DOHH2 (cell line): ENCODE results near the gene OR2G2.

Source experiments
- H3F3A ChIP-seq: fragments of 200-600 bp; sonication (generic), shearing (Covaris generic); 2 replicates; pipeline ENCODE4 v1.6.0; 2016; ENCODE audit warnings: antibody characterized with exemption, mild to moderate bottlenecking; ENCODE audit not compliant: control insufficient read depth, insufficient read depth
- H3K27ac ChIP-seq: fragments of 200-600 bp; sonication (generic); 2 replicates; pipeline ENCODE4 v1.5.1; 2014; ENCODE audit warnings: low read depth, mild to moderate bottlenecking, low read length, moderate library complexity
- H3K27me3 ChIP-seq: fragments of 200-600 bp; sonication (generic); 2 replicates; pipeline ENCODE4 v1.6.1; 2014; ENCODE audit warnings: mild to moderate bottlenecking, low read length, mixed read lengths; ENCODE audit not compliant: control insufficient read depth
- H3K36me3 ChIP-seq: fragments of 200-600 bp; sonication (generic); 2 replicates; pipeline ENCODE4 v1.6.1; 2014; ENCODE audit warnings: mild to moderate bottlenecking, low read length, moderate library complexity, mixed read lengths; ENCODE audit not compliant: control insufficient read depth
- H3K4me1 ChIP-seq: fragments of 200-600 bp; sonication (generic); 2 replicates; pipeline ENCODE4 v1.6.1; 2014; ENCODE audit warnings: mild to moderate bottlenecking, low read length, mixed read lengths; ENCODE audit not compliant: control insufficient read depth
- H3K4me2 ChIP-seq: fragments of 200-600 bp; sonication (generic); 2 replicates; pipeline ENCODE4 v1.6.0; 2014; ENCODE audit warnings: mild to moderate bottlenecking, low read length, moderate library complexity
- H3K4me3 ChIP-seq: fragments of 200-600 bp; sonication (generic); 2 replicates; pipeline ENCODE4 v1.5.1; 2014; ENCODE audit warnings: mild to moderate bottlenecking, low read length, mixed read lengths
- H3K79me2 ChIP-seq: fragments of 200-600 bp; sonication (generic); 2 replicates; pipeline ENCODE4 v1.6.1; 2014; ENCODE audit warnings: mild to moderate bottlenecking, low read length, mixed read lengths; ENCODE audit not compliant: control insufficient read depth
- H3K9me2 ChIP-seq: fragments of 200-600 bp; sonication (generic); replicated peaks from 2 replicates; pipeline ENCODE4 v1.6.1; 2014; ENCODE audit warnings: mild to moderate bottlenecking, low read length, mixed read lengths; ENCODE audit not compliant: control insufficient read depth
- H3K9me3 ChIP-seq: fragments of 200-600 bp; sonication (generic); 2 replicates; pipeline ENCODE4 v1.6.1; 2014; ENCODE audit warnings: antibody characterized with exemption, low read length, mixed read lengths; ENCODE audit not compliant: control insufficient read depth, insufficient read depth
- H4K20me1 ChIP-seq: fragments of 200-600 bp; sonication (generic); 2 replicates; pipeline ENCODE4 v1.6.0; 2014; ENCODE audit warnings: low read depth, mild to moderate bottlenecking, antibody characterized with exemption, low read length, moderate library complexity; ENCODE audit not compliant: control insufficient read depth, insufficient read depth
- CTCF ChIP-seq: fragments of 200-600 bp; sonication (generic); IDR thresholded peaks from one replicate; pipeline ENCODE4 v1.5.1; 2014; ENCODE audit warnings: antibody characterized with exemption, mild to moderate bottlenecking, low read depth, low read length; ENCODE audit not compliant: poor library complexity, severe bottlenecking
- EZH2phosphoT487 ChIP-seq: fragments of 200-600 bp; sonication (generic); IDR thresholded peaks from 2 replicates; pipeline ENCODE4 v1.6.1; 2017; ENCODE audit warnings: borderline replicate concordance, mild to moderate bottlenecking, antibody characterized with exemption, low read length, moderate library complexity, mixed read lengths

Gene OR2G2

GRCh38 chr1:247576514-247576913 lies 11.6 kb upstream of the OR2G2 start:
- Histone ChIP-seq H3K4me3 (no peak overlapping the region), H3K9me3 (no peaks in the 10 kb centered on the region), H3K4me1 (no peaks in the 10 kb centered on the region), H3K9me2 (no peaks in the 10 kb centered on the region), H4K20me1 (no peaks in the 10 kb centered on the region), H3K36me3 (no peaks in the 10 kb centered on the region), H3F3A (no peaks in the 10 kb centered on the region), H3K27me3 (no peaks in the 10 kb centered on the region), H3K4me2 (no peak overlapping the region), H3K27ac (no peak overlapping the region), H3K79me2 (no peaks in the 10 kb centered on the region)
- peak; percentile 44 for TF ChIP-seq CTCF
- TF ChIP-seq EZH2phosphoT487: no peak

- no peaks in the 10 kb centered on the region for H3K4me1 ChIP-seq
- no peaks in the 10 kb centered on the region for H3K9me3 ChIP-seq
- H3K4me3 ChIP-seq: no peak overlapping the region
- H3F3A ChIP-seq: no peaks in the 10 kb centered on the region
- H3K27me3 ChIP-seq: no peaks in the 10 kb centered on the region
- H4K20me1 ChIP-seq: no peaks in the 10 kb centered on the region
- H3K27ac ChIP-seq: no peak overlapping the region
- no peak for TF ChIP-seq CTCF
- TF ChIP-seq EZH2phosphoT487: no peak
- H3K79me2 ChIP-seq: no peaks in the 10 kb centered on the region
- H3K9me2 ChIP-seq: no peaks in the 10 kb centered on the region
- no peak overlapping the region for H3K4me2 ChIP-seq
- H3K36me3 ChIP-seq: no peaks in the 10 kb centered on the region
Measured at GRCh38 chr1:247578946-247579460, 9.2 kb upstream of the OR2G2 start.

DNA sequence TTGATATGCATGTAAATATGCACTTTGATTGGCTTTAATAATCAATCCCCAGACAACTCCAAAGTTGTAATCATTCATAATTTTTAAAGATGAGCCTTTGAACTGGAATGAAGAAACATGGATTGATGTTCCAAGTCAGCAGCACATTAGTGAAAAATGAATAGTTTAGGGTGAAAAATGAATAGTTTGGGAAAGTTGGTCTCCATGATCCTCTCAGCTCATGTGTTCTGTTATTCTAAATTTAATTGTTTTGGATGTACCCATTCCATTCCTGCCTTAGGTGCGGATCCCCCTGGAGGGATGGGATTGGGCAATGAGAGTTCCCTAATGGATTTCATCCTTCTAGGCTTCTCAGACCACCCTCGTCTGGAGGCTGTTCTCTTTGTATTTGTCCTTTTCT lies 17.1 kb downstream of the OR2G2 start, which contains the start of gene OR2G3:
OR2G3 (plus strand) TSS at position 301 of the 400 bp plus-strand sequence; CDS start at position 301, 0 bp downstream.
- no peak within 1 kb of the TSS for H3K4me3 ChIP-seq
- no peak within 1 kb of the TSS for H3K4me2 ChIP-seq
- TF ChIP-seq EZH2phosphoT487 (no peak), CTCF (no peak)
- no peaks in the 10 kb centered on the region for H3K27me3 ChIP-seq
- no peaks in the 10 kb centered on the region for H4K20me1 ChIP-seq
- H3F3A ChIP-seq: no peaks in the 10 kb centered on the region
- no peaks in the 10 kb centered on the region for H3K36me3 ChIP-seq
- no peaks in the 10 kb centered on the region for H3K9me3 ChIP-seq
- H3K9me2 ChIP-seq: no peaks in the 10 kb centered on the region
- no peaks in the 10 kb centered on the region for H3K4me1 ChIP-seq
- H3K79me2 ChIP-seq: no peaks in the 10 kb centered on the region
- no peak within 1 kb of the TSS for H3K27ac ChIP-seq

DNA sequence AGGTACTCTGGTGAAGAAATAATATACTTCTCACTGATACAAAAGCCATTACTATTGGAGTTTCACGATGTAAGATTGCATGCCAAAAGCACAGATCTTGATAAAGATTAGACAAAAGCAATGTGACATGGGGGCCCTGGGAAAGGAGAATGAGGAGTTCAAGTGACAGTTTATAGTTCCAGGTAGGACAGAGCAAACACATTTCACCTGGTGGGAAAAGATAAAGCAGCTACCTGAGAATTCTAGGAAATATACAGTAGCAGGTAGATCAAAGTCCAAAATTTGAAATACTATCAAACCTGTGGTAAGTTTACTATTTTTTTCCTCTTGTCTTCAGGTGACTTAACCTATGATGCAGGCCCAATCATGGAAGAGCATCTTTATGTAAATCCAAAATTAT lies 25.2 kb downstream of the OR2G2 start:
- H3K9me2 ChIP-seq: no peaks in the 10 kb centered on the region

More for the DNA sequence above, 25.2 kb downstream of the OR2G2 start:
- Histone ChIP-seq H3K9me3 (no peaks in the 10 kb centered on the region), H3F3A (no peaks in the 10 kb centered on the region), H3K79me2 (no peaks in the 10 kb centered on the region), H3K27me3 (no peaks in the 10 kb centered on the region), H3K4me1 (no peaks in the 10 kb centered on the region), H3K4me2 (no peak overlapping the region), H3K36me3 (no peaks in the 10 kb centered on the region), H4K20me1 (no peaks in the 10 kb centered on the region), H3K4me3 (no peak overlapping the region), H3K27ac (no peak overlapping the region)
- no peak for TF ChIP-seq CTCF
- TF ChIP-seq EZH2phosphoT487: no peak
